Dendritic cell treated with granulocyte-macrophage colony-stimulating factor and Interleukin-4, amounts not matched to agents 40 ng/mL and 50 ng/mL, for 4 days (primary cell): ENCODE data around the gene ZP4.

ENCODE experiments used
- H3K27ac Mint-ChIP-seq: one replicate; pipeline ENCODE4 v1.8.0; 2022; ENCODE audit warnings: mild to moderate bottlenecking, mixed read lengths
- H3K27me3 Mint-ChIP-seq: one replicate; pipeline ENCODE4 v1.8.0; 2022; ENCODE audit warnings: mild to moderate bottlenecking, mixed read lengths
- H3K36me3 Mint-ChIP-seq: one replicate; pipeline ENCODE4 v1.8.0; 2022; ENCODE audit warnings: low read depth, mixed read lengths
- H3K4me1 Mint-ChIP-seq: one replicate; pipeline ENCODE4 v1.8.0; 2022; ENCODE audit warnings: low read depth, mixed read lengths
- H3K4me3 Mint-ChIP-seq: one replicate; pipeline ENCODE4 v1.8.0; 2022; ENCODE audit warnings: mild to moderate bottlenecking, moderate library complexity, mixed read lengths
- H3K9me3 Mint-ChIP-seq: one replicate; pipeline ENCODE4 v1.8.0; 2022; ENCODE audit warnings: mixed read lengths
- intact Hi-C: fragments of 100-400 bp; cut with micrococcal nuclease; formaldehyde crosslinking; loops from one replicate; pipeline ENCODE4 v1.15.0; 2022

ZP4 gene

DNA sequence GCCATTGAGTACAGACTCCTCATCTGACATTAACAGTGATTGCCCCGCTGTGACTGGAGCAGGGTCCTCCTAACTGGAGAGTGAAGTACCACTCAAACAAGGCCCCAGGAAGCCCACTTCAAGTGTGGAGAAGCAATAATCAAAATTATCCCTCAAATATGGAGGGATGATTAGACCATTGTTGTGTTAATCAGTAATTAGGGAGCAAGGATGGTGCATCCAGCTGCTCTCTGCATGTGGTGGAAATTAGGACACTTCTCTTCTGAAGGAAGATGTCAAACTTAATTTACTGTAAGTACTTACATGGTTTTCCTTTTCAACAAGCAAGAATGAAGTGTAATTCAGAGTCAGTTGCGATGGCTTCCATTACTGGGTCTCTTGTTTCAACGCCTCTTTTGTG is 3.4 kb upstream of the ZP4 start:
- Mint-ChIP-seq H3K4me3 (no peak overlapping the region), H3K4me1 (no peaks in the 10 kb centered on the region), H3K27ac (no peak overlapping the region), H3K36me3 (no peaks in the 10 kb centered on the region), H3K9me3 (no peaks in the 10 kb centered on the region), H3K27me3 (no peaks in the 10 kb centered on the region)
- intact Hi-C loops = no loop called here

DNA sequence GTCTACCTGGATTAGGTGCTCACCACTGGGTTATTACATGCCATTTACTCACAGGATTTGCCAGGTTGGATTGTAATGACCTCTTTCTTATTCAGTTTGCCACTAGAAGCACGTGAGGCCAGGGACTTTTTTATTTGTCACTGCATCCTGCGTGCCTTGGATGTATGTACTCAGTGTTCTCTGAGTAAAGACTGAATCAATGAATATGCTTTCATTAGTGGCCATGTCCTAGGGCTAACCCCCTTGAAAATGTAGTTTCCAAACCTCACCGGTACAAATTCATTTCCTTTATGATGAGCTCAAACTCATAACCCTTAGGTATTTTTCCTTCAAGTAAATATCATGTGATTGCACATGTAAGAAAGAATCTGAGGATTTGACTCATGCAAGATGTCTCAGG is 1.3 kb upstream of the ZP4 start:
- no peaks in the 10 kb centered on the region for H3K36me3 Mint-ChIP-seq
- no peak overlapping the region for H3K4me3 Mint-ChIP-seq
- H3K9me3 Mint-ChIP-seq = no peaks in the 10 kb centered on the region
- intact Hi-C loops = no loop called here
- no peaks in the 10 kb centered on the region for H3K27me3 Mint-ChIP-seq
- H3K4me1 Mint-ChIP-seq = no peaks in the 10 kb centered on the region
- H3K27ac Mint-ChIP-seq = no peak overlapping the region

DNA sequence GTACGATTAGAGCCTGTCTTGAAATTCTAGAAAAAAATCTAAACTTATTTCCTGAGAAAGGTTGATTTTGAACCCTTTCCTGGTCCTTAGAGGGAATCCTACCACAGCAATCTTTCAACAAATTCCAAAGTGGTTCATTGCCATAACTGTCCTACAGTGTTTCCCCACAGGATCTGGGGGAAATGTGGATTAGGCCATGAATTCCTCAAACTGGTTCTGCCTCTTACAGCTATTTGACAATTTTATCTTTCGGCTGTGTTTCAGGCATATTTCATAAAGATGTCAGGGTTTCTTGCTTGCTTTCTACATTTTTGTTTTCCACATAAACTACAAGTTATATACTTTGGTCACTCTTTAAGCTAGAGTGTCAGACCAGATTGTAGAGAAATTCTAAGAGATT is 544 bp upstream of the ZP4 start:
- intact Hi-C loops = no loop called here
- no peak overlapping the region for H3K4me3 Mint-ChIP-seq
- H3K4me1 Mint-ChIP-seq = no peaks in the 10 kb centered on the region

DNA sequence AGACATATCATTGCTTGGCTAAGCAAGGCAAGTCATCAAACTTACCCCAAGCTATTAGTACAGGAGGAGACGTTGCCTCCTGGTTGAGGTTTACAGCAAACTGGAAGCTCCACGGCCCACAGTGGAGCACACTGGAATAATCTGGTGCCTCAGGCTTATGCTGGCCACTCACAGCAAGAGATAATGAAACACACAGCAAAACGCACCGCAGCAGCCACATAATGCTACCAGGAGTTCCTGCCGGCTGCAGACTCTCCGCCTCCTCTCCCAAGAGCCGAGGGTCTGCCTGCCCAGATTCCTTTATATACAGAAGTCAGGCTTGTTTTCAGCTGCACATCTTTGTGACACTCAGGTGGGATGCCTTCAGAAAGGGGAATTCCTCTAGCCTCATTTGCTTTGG is 306 bp downstream of the ZP4 start:
- Mint-ChIP-seq H3K27me3 (no peaks in the 10 kb centered on the region), H3K4me3 (no peak overlapping the region), H3K9me3 (peaks cover 10% of the 10 kb centered on the region), H3K4me1 (no peaks in the 10 kb centered on the region), H3K27ac (no peak overlapping the region), H3K36me3 (no peaks in the 10 kb centered on the region)
- intact Hi-C loops = no loop called here

More for the DNA sequence above, 544 bp upstream of the ZP4 start:
- Mint-ChIP-seq H3K27ac (no peak overlapping the region), H3K36me3 (no peaks in the 10 kb centered on the region), H3K27me3 (no peaks in the 10 kb centered on the region), H3K9me3 (peaks cover 2% of the 10 kb centered on the region)

DNA sequence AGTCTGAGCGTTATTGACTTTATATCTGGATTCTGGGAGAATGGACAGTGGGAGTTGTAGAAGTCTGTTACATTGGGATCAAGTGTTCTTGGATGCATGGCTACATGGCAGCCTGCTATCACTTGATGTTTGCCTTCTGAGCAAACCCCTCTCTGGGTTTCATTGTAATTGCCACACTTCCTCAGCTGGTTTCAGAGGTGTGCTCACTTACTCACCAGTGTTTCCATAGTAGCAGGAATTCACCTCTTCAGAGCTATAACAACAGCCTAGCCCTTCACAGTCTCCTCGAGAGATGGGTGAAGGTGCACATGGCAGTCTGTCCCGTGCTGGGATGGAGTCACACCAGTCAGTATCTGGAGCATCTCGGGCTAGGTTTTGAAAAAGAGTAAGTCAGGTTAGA is 2.6 kb downstream of the ZP4 start:
- Mint-ChIP-seq H3K4me1 (no peaks in the 10 kb centered on the region), H3K9me3 (peaks cover 10% of the 10 kb centered on the region), H3K27me3 (no peaks in the 10 kb centered on the region), H3K36me3 (no peaks in the 10 kb centered on the region), H3K27ac (no peak overlapping the region), H3K4me3 (no peak overlapping the region)
- intact Hi-C loops = no loop called here

DNA sequence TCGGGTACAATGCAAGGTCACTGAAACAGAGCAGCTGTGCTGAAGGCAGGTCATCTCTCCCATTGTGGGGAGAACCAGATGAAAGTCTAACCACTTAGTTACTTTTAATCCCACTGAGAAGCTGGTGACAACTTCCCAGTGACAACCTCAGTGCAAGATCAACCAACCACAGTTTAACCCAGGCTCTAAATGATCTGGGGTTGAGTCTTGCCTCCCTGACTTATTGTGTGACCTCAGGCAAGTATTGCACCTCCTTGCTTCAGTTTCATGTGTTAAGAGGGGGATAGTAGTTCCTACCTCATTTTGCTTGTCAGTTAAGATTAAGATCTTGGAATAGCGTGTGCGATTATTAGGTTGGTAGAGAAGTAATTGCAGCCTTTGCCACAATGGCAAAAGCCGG is 3.2 kb downstream of the ZP4 start:
- Mint-ChIP-seq H3K27me3 (no peaks in the 10 kb centered on the region), H3K27ac (no peak overlapping the region), H3K4me1 (no peaks in the 10 kb centered on the region), H3K9me3 (peaks cover 10% of the 10 kb centered on the region), H3K36me3 (no peaks in the 10 kb centered on the region), H3K4me3 (no peak overlapping the region)
- intact Hi-C loops = no loop called here

DNA sequence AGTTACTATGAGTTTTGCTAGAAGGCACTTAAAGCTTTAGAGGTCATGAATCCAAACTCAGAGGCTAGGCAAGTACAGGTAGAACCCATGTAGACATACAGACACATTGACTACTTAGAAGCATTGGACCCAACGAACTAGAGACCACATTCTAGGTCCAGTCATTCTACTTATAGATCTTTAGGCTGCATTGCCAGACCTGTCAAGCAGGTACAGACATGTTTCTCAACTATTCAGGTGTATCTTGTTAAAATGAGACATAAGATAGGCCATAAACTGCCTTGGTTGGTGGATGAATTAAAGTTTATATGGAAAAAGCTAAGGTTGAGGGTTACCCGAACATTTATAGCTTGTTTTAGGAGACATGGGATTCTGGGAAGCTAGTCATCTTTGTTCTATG is 6.5 kb downstream of the ZP4 start:
- Mint-ChIP-seq H3K36me3 (no peaks in the 10 kb centered on the region), H3K27ac (no peak overlapping the region), H3K27me3 (no peaks in the 10 kb centered on the region), H3K4me1 (no peaks in the 10 kb centered on the region), H3K4me3 (no peak overlapping the region), H3K9me3 (peaks cover 10% of the 10 kb centered on the region)
- intact Hi-C loops = no loop called here

DNA sequence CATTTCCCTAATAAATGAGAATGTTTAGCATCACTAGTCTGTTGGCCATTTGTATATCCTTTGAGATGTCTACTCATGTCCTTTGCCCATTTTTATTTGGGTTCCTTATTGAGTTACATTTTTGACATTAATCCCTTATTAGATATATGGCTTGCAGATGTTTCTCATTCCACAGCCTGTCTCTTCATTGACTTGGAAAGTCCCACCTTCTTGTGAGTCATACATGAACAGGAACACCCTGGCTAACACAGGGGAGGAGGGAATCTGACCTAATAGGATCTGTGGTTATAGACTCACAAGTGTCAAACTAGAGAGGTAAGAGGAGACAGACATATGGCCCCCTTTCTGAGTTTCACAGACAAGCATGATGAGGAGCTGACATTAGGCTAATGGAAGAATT is 11.5 kb downstream of the ZP4 start:
- intact Hi-C loops = no loop called here

DNA sequence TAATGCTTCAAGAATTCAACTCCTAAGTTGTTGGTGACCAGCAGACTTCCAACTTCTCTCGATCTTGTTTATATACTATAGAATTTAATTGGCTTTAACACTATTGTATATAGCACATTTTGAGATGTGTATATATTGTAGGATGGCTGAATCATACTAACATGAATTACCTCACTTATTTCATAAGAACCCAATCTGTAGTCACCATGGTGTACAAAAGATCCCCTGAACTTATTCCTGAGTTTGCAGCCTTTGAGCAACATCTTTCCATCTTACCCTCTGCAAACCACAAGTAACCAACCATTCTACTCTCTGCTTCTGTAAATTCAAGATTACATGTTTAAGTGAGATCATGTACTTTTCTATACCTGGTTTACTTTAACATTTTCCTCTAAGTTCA is 12.3 kb downstream of the ZP4 start:
- H3K4me1 Mint-ChIP-seq = no peaks in the 10 kb centered on the region
- H3K4me3 Mint-ChIP-seq = no peak overlapping the region
- no peaks in the 10 kb centered on the region for H3K27me3 Mint-ChIP-seq
- intact Hi-C loops = no loop called here
- no peaks in the 10 kb centered on the region for H3K36me3 Mint-ChIP-seq
- H3K9me3 Mint-ChIP-seq = no peaks in the 10 kb centered on the region
- no peak overlapping the region for H3K27ac Mint-ChIP-seq

More for the DNA sequence above, 11.5 kb downstream of the ZP4 start:
- Mint-ChIP-seq H3K27me3 (no peaks in the 10 kb centered on the region), H3K9me3 (no peaks in the 10 kb centered on the region), H3K4me1 (no peaks in the 10 kb centered on the region), H3K27ac (no peak overlapping the region), H3K4me3 (no peak overlapping the region), H3K36me3 (no peaks in the 10 kb centered on the region)

DNA sequence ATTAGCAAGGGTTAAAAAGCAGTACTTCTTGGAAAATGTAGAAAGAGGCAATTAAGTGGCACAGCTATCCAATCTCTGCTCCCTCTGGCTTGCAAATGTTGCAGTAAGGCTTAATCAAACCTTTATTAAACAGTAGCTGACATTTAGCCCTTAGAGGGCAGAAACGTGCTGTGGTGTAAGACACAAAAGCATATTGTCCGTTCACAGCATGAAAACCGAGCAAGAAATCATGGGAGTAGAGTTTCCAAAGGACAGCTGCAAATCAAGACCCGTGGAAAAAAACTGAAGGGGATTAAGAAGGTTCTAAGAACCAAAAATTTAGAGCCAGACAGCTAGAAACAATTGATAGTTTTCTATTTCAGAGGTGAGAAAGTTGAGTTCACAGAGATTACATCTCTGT is 13.1 kb downstream of the ZP4 start:
- no peak overlapping the region for H3K4me3 Mint-ChIP-seq
- intact Hi-C loops = no loop called here
- no peaks in the 10 kb centered on the region for H3K4me1 Mint-ChIP-seq
- no peaks in the 10 kb centered on the region for H3K36me3 Mint-ChIP-seq
- H3K27ac Mint-ChIP-seq = no peak overlapping the region
- no peaks in the 10 kb centered on the region for H3K9me3 Mint-ChIP-seq
- no peaks in the 10 kb centered on the region for H3K27me3 Mint-ChIP-seq

DNA sequence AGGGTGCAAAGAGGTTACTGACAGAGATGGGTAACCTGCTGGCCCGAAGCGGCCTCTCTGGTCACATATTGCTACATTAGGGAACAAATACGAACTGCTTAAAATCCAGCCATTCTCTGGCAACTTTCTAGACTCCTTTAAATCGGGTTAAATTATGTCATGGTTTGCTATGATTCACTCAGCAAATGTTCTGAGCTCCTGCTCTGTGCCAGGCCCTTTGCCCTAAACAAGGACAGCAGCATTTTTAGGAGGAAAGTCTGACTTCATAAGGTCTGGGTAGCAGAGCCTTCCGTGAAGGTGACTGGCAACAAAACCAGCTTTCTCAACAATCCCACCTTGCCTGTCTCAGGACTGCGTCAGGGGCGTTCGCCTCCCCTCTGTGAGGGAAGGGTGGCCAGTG is 15.4 kb downstream of the ZP4 start:
- H3K9me3 Mint-ChIP-seq = no peaks in the 10 kb centered on the region
- no peaks in the 10 kb centered on the region for H3K27me3 Mint-ChIP-seq
- H3K27ac Mint-ChIP-seq = no peak overlapping the region
- H3K4me3 Mint-ChIP-seq = no peak overlapping the region
- H3K4me1 Mint-ChIP-seq = no peaks in the 10 kb centered on the region
- H3K36me3 Mint-ChIP-seq = no peaks in the 10 kb centered on the region
- intact Hi-C loops = no loop called here

DNA sequence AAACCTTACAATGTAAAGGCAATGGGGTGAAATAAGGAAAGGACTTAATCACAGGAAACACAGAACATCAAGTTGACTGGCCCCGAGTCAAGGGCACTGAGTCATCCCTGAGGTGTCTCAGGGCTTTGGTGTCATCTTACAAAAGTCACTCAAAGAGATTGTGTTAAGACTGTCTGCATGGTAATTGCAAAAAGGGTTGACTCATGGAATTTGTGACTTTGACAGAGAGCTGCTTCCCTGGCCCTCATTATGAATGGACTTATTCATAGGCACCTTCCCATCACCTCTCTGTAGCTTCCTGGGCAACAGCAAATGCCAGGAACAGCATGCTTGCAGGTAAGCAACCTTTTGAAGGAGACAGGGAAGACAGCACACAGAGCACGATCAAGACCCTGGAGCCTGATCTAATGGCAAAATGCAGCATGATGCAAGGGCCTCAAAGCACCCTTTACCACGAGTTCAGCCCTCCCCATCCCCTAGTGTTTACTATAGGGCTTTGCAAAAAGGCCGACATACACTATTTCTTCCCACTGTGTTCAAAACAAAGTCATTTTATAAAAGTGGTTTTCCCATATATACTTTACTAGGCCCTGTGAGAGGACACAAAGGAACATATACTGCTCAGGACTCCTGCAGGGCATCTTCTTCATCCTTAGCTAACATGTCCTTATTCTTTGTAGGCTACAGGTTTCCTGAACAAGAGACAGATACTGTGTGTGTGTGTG is 17.1 kb downstream of the ZP4 start:
- Mint-ChIP-seq H3K27ac (no peak overlapping the region), H3K36me3 (no peaks in the 10 kb centered on the region), H3K4me1 (no peaks in the 10 kb centered on the region), H3K27me3 (no peaks in the 10 kb centered on the region), H3K9me3 (no peaks in the 10 kb centered on the region), H3K4me3 (no peak overlapping the region)
- intact Hi-C loops = no loop called here

DNA sequence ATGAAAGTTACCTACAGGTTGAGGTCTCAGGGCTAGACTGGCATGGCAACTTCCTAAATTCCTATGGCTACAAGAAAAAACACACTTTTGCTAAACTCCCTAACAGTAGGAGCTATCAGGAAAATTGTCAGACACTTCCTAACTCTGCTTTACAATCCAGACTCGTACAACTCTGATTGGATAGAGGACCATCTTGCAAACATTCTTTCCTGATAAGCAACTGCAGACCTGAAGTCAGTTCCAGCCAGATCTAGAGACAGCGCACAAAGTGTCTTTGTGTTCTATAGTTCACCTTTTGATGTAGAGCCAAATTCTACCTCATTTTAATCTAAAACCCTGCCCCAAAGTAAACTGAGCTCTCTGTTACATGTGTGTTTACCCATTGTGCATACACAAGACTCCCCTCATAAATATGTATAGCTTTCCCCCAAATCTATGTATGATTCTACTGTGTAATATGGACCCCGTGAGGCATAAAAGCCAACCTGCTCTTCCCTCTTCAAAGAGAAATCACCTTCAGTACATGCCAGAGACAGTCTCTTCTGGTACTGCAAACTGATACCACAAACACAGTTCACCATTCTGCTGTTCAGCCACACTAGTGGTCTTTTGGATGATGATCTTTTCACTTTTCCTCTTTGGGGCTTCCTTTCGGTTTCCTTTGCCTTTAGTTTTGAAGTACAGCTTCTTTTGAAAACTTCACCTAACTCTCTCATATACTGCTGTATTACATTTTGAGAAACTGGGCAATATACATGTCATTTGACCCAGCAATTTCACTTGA is 21.7 kb downstream of the ZP4 start:
- no peak overlapping the region for H3K4me3 Mint-ChIP-seq
- H3K36me3 Mint-ChIP-seq = no peaks in the 10 kb centered on the region
- intact Hi-C loops = no loop called here
- no peak overlapping the region for H3K27ac Mint-ChIP-seq
- no peaks in the 10 kb centered on the region for H3K9me3 Mint-ChIP-seq
- peaks cover 2% of the 10 kb centered on the region for H3K27me3 Mint-ChIP-seq
- H3K4me1 Mint-ChIP-seq = peaks cover 9% of the 10 kb centered on the region

DNA sequence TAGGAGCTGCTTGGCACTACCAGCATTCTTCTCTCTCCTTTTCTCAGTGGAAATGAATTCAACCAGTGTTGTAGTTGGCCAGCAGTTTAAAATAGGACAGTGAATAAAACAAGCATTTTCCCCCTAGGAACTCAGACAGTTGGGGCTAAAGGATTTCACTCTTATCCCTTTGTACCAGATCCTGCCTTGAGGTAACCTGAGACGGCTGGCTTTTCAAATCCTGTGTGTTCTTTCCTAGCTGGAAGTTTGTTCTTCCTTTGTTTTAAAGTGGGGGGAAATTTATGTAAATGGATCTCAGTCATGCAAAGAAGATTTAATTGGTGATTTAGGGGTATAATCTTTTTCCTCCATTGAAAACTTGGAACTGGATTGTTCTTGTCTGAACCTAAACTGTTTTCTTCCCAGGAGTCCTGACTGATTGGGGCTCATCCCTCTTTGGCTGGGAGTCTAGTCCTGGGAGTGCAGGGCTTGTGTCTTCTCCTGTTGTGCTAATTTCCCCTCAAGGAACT is 23.3 kb downstream of the ZP4 start:
- H3K9me3 Mint-ChIP-seq = no peaks in the 10 kb centered on the region
- H3K4me1 Mint-ChIP-seq = peaks cover 9% of the 10 kb centered on the region
- intact Hi-C loops = no loop called here

More for the DNA sequence above, 23.3 kb downstream of the ZP4 start:
- no peak overlapping the region for H3K4me3 Mint-ChIP-seq
- H3K27ac Mint-ChIP-seq = no peak overlapping the region
- no peaks in the 10 kb centered on the region for H3K36me3 Mint-ChIP-seq
- peaks cover 2% of the 10 kb centered on the region for H3K27me3 Mint-ChIP-seq
